Activated T-cell treated with anti-CD3 and anti-CD28 coated beads, Interleukin-2, amount 50 U/mL, for 48 hours (primary cell): Measurements from ENCODE around the gene NUDC.
"Not testable (repeated sequence)": the region's sequence is repeated elsewhere in the genome, so short reads cannot be mapped to it uniquely, and the experiment has no call there.

Source experiments
- DNase-seq, 2 experiments: peaks; one replicate each; pipeline ENCODE4 v3.0.0-alpha.2; 2020

The NUDC gene

GRCh38 chr1:26911399-26912146 is 10.0 kb upstream of the NUDC start:
- DNase-seq: no peak

- no peak for DNase-seq
These were observed 9.4 kb upstream of the NUDC start for GRCh38 chr1:26912147-26912490.

- DNase-seq: no peak
These were observed 8.2 kb upstream of the NUDC start for GRCh38 chr1:26913389-26913753.

GRCh38 chr1:26913754-26914619 is 7.6 kb upstream of the NUDC start, which contains the start of gene NR0B2:
TSS of gene NR0B2 (minus strand) at chr1:26913975. CDS start at chr1:26913940, 35 bp downstream.
- DNase-seq: no peak

GRCh38 chr1:26915204-26915842 is 6.2 kb upstream of the NUDC start:
- no peak for DNase-seq

GRCh38 chr1:26921126-26921539 is 410 bp upstream of the NUDC start:
- no peak for DNase-seq

DNA sequence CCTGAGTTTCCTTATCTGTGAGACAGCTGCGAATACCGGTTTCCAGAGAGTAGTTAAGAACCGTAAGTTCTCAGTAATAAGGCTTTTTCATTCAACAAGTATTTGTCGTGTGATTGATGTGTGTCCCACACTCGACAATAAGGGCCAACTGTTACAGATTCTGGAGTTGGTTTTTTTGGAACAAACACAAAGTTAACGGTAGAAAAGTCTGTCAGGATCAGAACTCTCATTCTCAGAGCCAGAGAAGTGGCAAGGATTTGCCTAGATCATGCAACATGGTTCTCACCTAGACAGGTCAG is 837 bp downstream of the NUDC start:
- DNase-seq: no peak

- no peak for DNase-seq
These were observed 1.4 kb downstream of the NUDC start for GRCh38 chr1:26922901-26923300.

DNA sequence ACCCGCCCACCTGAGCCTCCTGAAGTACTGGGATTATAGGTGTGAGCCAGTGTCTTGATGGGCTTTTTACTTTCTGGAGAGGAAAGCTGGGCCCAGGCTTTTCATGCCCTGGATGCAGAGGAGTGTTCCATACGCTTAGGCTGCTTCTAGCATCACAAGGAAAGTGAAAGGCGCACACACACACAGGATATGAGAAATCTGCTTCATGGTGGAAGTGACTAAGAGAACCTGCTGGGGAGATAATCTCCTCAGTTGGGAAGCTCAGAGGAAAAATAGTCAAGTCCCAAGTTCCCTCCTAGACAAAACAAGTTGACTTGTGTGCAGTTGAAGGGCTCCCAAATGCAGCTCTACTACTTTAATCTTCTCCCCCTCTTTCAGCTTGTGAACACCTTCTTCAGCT is 2.2 kb downstream of the NUDC start:
- DNase-seq: no peak

DNA sequence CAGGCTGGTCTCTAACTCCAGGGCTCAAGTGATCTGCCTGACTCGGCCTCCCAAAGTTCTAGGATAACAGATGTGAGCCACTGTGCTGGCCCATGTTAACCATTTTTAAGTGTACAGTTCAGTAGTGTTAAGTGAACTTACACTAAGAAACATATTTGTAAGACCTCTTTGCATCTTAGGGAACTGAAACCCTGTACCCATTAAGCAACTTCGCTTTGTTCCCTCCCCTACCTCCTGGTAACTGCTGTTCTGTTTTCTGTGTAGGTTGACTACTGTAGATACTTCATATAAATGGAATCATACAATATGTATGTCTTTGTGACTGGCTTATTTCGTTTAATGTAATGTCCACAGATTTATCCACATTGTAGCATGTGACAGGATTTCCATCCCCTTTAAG is 11.0 kb downstream of the NUDC start:
- no peak for DNase-seq

DNA sequence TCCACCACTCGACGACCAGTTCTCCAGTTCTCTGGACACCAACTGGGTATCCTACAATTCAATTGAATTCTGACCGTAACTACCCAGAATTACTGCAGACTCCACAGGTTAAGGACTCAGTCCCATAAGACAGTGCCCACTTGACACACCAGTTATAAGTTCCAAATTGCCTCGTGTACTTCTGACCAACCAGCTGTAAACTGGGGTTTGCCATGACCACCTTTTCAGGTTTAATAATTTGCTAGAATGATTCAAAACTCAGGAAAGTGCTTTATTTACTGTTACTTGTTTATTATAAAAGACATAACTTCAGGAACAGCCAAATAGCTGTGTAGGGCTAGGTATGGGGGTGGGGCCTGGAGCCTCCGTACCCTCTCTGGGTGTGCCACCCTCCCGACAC is 15.3 kb downstream of the NUDC start:
- no peak for DNase-seq

DNA sequence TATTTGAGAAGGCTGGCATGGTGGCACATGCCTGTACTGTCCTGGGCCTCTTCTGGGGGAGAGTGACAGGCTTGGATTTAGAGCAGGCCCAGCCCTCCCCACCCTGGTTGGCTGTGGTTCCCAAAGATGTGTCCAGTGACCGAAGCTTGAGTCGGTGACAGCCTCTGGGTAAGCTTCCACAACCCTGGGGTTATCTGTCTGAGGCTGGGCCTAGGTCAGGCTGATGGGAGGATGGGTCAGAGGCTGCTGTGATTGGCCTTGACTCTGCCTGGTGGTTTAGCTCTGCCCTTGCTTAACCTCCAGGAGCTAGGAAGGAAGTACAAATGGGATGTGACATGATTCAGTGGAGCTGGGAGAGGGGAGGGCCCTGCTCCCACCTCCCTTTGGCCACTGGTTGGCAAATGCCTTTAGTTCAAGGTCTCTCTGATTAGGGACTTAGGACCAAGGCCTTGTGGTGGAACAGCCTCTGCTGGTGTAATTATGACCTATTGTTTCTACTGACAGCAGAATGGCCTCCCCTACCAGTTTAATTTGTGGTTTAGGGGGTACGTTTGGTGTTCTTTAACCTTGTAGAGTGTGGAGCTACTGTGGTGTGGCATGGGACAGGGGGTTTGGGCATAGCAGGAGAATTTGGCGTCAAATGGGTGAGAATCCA is 16.6 kb downstream of the NUDC start:
- no peak for DNase-seq

- DNase-seq: no peak
These were observed 17.1 kb downstream of the NUDC start for GRCh38 chr1:26938659-26939025.

DNA sequence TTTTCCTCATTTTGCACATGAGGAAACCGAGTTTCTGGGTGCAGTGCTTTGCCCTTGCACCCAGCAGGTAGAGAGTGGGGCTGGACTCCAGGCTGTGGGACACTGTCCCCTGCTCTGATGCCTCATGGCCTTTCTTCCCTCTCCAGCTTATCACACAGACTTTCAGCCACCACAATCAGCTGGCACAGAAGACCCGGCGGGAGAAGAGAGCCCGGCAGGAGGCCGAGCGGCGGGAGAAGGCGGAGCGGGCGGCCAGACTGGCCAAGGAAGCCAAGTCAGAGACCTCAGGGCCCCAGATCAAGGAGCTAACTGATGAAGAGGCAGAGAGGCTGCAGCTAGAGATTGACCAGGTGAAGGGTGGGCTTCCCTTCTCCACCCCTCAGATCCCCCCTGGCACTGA is 19.8 kb downstream of the NUDC start:
- no peak for DNase-seq

- DNase-seq: no peak
These were observed 21.1 kb downstream of the NUDC start for GRCh38 chr1:26942656-26943055.

DNA sequence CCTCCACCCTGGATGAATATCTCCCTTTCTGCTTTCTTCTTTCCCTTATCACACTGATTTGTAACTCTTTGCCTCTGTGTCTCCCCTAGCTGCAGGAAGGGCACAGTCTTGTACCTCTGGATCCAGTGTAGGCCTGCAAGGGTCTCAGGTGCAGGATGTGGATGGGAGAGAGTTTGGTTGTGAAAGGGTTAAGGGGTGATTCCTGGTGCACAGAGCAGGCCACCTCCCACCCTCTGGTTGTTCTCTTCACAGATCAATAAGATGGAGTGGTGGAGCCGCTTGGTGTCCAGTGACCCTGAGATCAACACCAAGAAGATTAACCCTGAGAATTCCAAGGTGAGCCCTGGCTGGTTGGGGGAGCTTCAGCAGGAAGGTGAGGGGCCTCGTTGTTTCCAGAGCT is 23.6 kb downstream of the NUDC start:
- no peak for DNase-seq

GRCh38 chr1:26945728-26946127 is 24.2 kb downstream of the NUDC start:
- DNase-seq: no peak

DNA sequence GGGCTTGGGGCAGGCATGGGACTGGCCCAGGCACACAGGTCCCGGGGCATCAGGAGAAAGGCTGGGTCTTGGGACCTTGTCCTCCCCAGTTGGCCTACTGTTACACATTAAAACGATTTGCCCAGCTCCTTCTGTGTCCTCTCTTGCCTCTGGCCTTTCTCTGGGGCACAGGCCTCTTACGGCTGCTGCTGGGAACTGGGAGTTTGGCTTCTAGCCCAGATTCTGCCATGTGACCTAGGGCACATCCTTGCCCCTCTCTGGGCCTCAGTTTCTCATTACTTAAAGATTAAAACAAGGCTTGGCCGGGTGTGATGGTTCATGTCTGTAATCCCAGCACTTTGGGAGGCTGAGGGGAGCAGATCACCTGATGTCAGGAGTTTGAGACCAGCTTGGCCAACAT is 24.7 kb downstream of the NUDC start:
- no peak for DNase-seq

DNA sequence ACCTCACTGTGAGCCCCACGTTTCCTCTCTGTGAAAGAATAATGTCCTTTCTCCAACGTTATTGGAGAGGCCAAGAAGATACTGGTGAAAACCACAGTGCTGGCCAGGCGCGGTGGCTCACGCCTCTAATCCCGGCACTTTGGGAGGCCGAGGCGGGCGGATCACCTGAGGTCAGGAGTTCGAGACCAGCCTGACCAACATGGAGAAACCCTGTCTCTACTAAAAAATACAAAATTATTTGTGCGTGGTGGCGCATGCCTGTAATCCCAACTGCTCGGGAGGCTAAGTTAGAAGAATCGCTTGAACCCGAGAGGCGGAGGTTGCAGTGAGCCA is 27.1 kb downstream of the NUDC start:
- not testable (repeated sequence) for DNase-seq

- no peak for DNase-seq
These were observed 27.9 kb downstream of the NUDC start for GRCh38 chr1:26949266-26949925.

- no peak for DNase-seq
These were observed 28.4 kb downstream of the NUDC start for GRCh38 chr1:26949926-26950319.

DNA sequence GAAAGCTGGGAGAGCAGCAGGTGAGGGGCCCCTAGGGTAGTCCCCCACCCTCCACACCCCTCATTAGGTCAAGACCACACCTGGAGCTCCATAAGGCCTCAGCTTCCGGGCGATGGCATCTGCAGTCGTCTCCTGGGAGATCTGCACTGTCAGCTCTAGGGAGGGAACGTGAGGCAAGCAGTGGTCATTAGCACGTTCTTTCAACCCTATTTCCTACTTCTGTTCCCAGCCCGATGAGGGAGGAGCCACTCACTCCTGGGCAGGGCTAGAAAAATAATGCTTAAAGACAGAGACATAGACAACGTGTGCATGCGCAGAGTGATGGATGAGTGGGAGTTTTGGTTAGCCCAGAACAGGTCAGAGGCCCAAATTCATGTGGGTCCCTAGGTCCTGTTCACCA is 29.1 kb downstream of the NUDC start:
- no peak for DNase-seq

- DNase-seq: no peak
These were observed 29.7 kb downstream of the NUDC start for GRCh38 chr1:26951216-26951615.
